WTC11 (cell line): ENCODE measurements around the gene KDSR. TPM values are rescaled to one million over a fixed set of nuclear protein-coding genes. Genes with fewer than 3 reads are reported as not detected.

ENCODE experiments used
- ATAC-seq: fragments of 200-7000 bp; cut with Tn5 transposase; 2 replicates; pipeline ENCODE4 v1.10.0; 2021; ENCODE audit warnings: mild to moderate bottlenecking, moderate library complexity
- Bru-seq: library from RNA; stranded (reverse); fragments of 400-500 nt; gene quantifications from one replicate; lab custom pipeline; 2021; lab: Mats Ljungman, UMichigan
- CTCF ChIA-PET: fragments of 300-600 bp; sonication (Branson Sonifier 250); formaldehyde crosslinking; loops from one replicate; lab custom pipeline; 2021; ENCODE audit warnings: antibody characterized with exemption; lab: Charles Lee
- POLR2A ChIA-PET: fragments of 350-600 bp; sonication (Branson Sonifier 250); formaldehyde crosslinking; loops from one replicate; lab custom pipeline; 2021; ENCODE audit warnings: antibody characterized with exemption; lab: Charles Lee
- DNase-seq: peaks from one replicate; pipeline ENCODE4 v3.0.0; 2021; ENCODE audit warnings: low spot score
- H3K27ac Mint-ChIP-seq: 2 replicates; pipeline ENCODE4 v1.8.0; 2021; ENCODE audit warnings: mixed read lengths
- H3K27me3 Mint-ChIP-seq: 2 replicates; pipeline ENCODE4 v1.8.0; 2021; ENCODE audit warnings: low read depth, mild to moderate bottlenecking, moderate library complexity, mixed read lengths
- H3K36me3 Mint-ChIP-seq: 2 replicates; pipeline ENCODE4 v1.8.0; 2021; ENCODE audit warnings: mixed read lengths
- H3K4me1 Mint-ChIP-seq: 2 replicates; pipeline ENCODE4 v1.8.0; 2022; ENCODE audit warnings: mixed read lengths
- H3K4me3 Mint-ChIP-seq: 2 replicates; pipeline ENCODE4 v1.8.0; 2021; ENCODE audit warnings: mild to moderate bottlenecking, moderate library complexity, mixed read lengths
- H3K9me3 Mint-ChIP-seq: 2 replicates; pipeline ENCODE4 v1.8.0; 2021; ENCODE audit warnings: mixed read lengths
- CREM ChIP-seq: sonication (generic); formaldehyde crosslinking; IDR thresholded peaks from 2 replicates; pipeline ENCODE4 v1.8.1; 2022; ENCODE audit warnings: mild to moderate bottlenecking, missing genetic modification reagents, moderate library complexity
- ETV6 ChIP-seq: sonication (generic); formaldehyde crosslinking; IDR thresholded peaks from 2 replicates; pipeline ENCODE4 v1.8.1; 2022; ENCODE audit warnings: mild to moderate bottlenecking, missing genetic modification reagents
- FOXK1 ChIP-seq: sonication (generic); formaldehyde crosslinking; IDR thresholded peaks from 2 replicates; pipeline ENCODE4 v1.8.0; 2022; ENCODE audit warnings: mild to moderate bottlenecking, moderate library complexity, missing genetic modification reagents
- GABPB1 ChIP-seq: sonication (generic); formaldehyde crosslinking; IDR thresholded peaks from 2 replicates; pipeline ENCODE4 v1.8.1; 2023; ENCODE audit warnings: mild to moderate bottlenecking, missing genetic modification reagents
- JUN ChIP-seq: sonication (generic); formaldehyde crosslinking; IDR thresholded peaks from 2 replicates; pipeline ENCODE4 v1.8.0; 2023; ENCODE audit warnings: mild to moderate bottlenecking, missing genetic modification reagents
- MXD4 ChIP-seq: fragments of 250-450 bp; sonication (Bioruptor Pico); IDR thresholded peaks from 2 replicates; pipeline ENCODE4 v1.8.0; 2021; ENCODE audit warnings: mild to moderate bottlenecking, moderate library complexity, borderline replicate concordance
- MYBL2 ChIP-seq: sonication (generic); formaldehyde crosslinking; IDR thresholded peaks from 2 replicates; pipeline ENCODE4 v1.8.1; 2023; ENCODE audit warnings: mild to moderate bottlenecking, moderate library complexity, missing genetic modification reagents
- NR3C1 ChIP-seq: sonication (generic); formaldehyde crosslinking; conservative IDR thresholded peaks from 2 replicates; pipeline ENCODE4 v1.8.1; 2023; ENCODE audit warnings: low read depth, mild to moderate bottlenecking, missing genetic modification reagents
- RELA ChIP-seq: sonication (generic); formaldehyde crosslinking; IDR thresholded peaks from 2 replicates; pipeline ENCODE4 v1.8.1; 2022; ENCODE audit warnings: missing genetic modification reagents, mild to moderate bottlenecking, borderline replicate concordance
- TEAD1 ChIP-seq: sonication (generic); formaldehyde crosslinking; IDR thresholded peaks from 2 replicates; pipeline ENCODE4 v1.8.0; 2022; ENCODE audit warnings: mild to moderate bottlenecking, missing genetic modification reagents
- TEAD4 ChIP-seq: sonication (generic); formaldehyde crosslinking; IDR thresholded peaks from 2 replicates; pipeline ENCODE4 v1.8.0; 2022; ENCODE audit warnings: mild to moderate bottlenecking, missing genetic modification reagents
- ZBTB21 ChIP-seq: sonication (generic); formaldehyde crosslinking; IDR thresholded peaks from 2 replicates; pipeline ENCODE4 v1.8.1; 2023; ENCODE audit warnings: mild to moderate bottlenecking, missing genetic modification reagents, borderline replicate concordance
- ZNF232 ChIP-seq: sonication (generic); formaldehyde crosslinking; IDR thresholded peaks from 2 replicates; pipeline ENCODE4 v1.8.0; 2022; ENCODE audit warnings: mild to moderate bottlenecking, missing genetic modification reagents
- ZNF317 ChIP-seq: sonication (generic); formaldehyde crosslinking; IDR thresholded peaks from 2 replicates; pipeline ENCODE4 v1.8.1; 2023; ENCODE audit warnings: low read depth, mild to moderate bottlenecking, moderate library complexity, missing genetic modification reagents, borderline replicate concordance
- long read RNA-seq, 3 experiments: library from RNA in 1 of 3; library from capped mRNA in 1 of 3; library from polyadenylated mRNA in 1 of 3; unstranded in 2 of 3; stranded (forward) in 1 of 3; transcript quantifications; one replicate each; pipeline ENCODE4 v2.0.0, GENCODE V29; 2021
- total RNA-seq: library from RNA; stranded (reverse); gene quantifications from 3 replicates; pipeline ENCODE4 v1.2.3, GENCODE V29; 2021
- TF ChIP-seq, protein P1 (sequence below): sonication (generic); formaldehyde crosslinking; IDR thresholded peaks from 2 replicates; pipeline ENCODE4 v1.8.0; 2023; ENCODE audit warnings: missing genetic modification reagents
- TF ChIP-seq, protein P2 (sequence below): sonication (generic); formaldehyde crosslinking; IDR thresholded peaks from 2 replicates; pipeline ENCODE4 v1.8.0; 2022; ENCODE audit warnings: mild to moderate bottlenecking, missing genetic modification reagents
- TF ChIP-seq, protein P3 (sequence below): sonication (generic); formaldehyde crosslinking; IDR thresholded peaks from 2 replicates; pipeline ENCODE4 v1.8.1; 2023; ENCODE audit warnings: mild to moderate bottlenecking, missing genetic modification reagents, borderline replicate concordance
- TF ChIP-seq, protein P4 (sequence below): sonication (generic); formaldehyde crosslinking; IDR thresholded peaks from 2 replicates; pipeline ENCODE4 v1.8.0; 2022; ENCODE audit warnings: mild to moderate bottlenecking, missing genetic modification reagents
- TF ChIP-seq, protein P5 (sequence below): sonication (generic); formaldehyde crosslinking; IDR thresholded peaks from 2 replicates; pipeline ENCODE4 v1.8.0; 2022; ENCODE audit warnings: mild to moderate bottlenecking, missing genetic modification reagents
- TF ChIP-seq, protein P6 (sequence below): sonication (generic); formaldehyde crosslinking; IDR thresholded peaks from 2 replicates; pipeline ENCODE4 v1.8.0; 2022; ENCODE audit warnings: missing genetic modification reagents

KDSR gene, protein sequence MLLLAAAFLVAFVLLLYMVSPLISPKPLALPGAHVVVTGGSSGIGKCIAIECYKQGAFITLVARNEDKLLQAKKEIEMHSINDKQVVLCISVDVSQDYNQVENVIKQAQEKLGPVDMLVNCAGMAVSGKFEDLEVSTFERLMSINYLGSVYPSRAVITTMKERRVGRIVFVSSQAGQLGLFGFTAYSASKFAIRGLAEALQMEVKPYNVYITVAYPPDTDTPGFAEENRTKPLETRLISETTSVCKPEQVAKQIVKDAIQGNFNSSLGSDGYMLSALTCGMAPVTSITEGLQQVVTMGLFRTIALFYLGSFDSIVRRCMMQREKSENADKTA
- 48.4 to 51.8 TPM (median 49.5 TPM) in 3 replicates for total RNA-seq
- percentile 82 among the genes with signal in this experiment for Bru-seq, nascent RNA
- long read RNA-seq, experiment 1, full-length matches to known transcripts = 71 of 99 reads
- long read RNA-seq, experiment 1, partial matches to known transcripts = 13 of 99 reads
- long read RNA-seq, experiment 1, other reads (novel, unspliced or antisense) = 15 of 99 reads
- long read RNA-seq, experiment 2, full-length matches to known transcripts = 31 of 57 reads
- long read RNA-seq, experiment 2, partial matches to known transcripts = 4 of 57 reads
- long read RNA-seq, experiment 2, other reads (novel, unspliced or antisense) = 22 of 57 reads
- long read RNA-seq, experiment 3, full-length matches to known transcripts = 3 of 9 reads
- long read RNA-seq, experiment 3, partial matches to known transcripts = 6 of 9 reads
- long read RNA-seq, experiment 3, other reads (novel, unspliced or antisense) = 0 of 9 reads

DNA sequence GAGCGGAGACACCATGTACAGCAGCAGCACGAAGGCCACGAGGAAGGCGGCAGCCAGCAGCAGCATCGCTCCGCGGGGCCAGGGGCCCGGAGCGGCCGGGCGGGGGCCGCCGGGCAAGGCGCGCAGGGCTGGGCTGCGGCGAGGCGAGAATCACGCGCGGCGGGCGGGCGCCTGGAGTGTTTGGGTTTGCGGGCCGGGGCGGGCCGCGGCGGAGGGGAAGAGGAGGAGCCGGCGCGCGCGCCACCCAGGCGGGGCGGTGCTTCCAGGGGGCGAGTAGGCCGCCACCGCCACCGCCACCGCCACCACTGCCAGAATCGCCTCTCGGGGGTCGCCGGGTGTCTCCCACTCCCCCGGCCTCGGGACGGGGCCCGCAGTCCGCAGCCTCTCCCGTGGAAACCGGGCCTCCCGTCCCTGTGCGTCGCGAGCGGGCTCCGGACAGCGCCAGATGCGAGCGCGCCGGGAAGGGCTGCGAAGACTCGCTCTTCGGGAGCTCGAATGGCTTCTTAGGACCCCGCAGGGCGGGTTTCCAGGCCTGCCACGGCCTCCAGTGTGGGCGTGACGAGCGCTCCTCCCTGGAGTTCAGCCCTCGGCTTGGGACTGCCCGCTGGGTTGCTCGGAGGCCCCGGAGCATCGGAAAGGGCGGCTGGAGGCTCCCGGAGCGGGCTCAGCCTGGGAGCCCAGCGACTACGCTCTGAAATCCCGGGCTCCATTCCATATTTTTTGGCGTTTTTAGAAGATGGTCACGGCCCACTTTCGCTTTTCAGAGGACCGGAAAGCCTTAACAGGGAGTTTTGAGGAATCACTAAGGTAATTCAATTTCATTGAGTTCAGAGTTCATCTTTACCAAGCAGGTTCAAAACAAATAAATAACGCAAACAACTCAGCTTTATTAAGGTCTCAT lies at the start of gene KDSR:
TSS of gene KDSR (minus strand) at position 154 of the 901 bp plus-strand sequence. CDS start at position 66, 88 bp downstream.
- peak; percentile 90 for ATAC-seq
- peaks cover 17% of the 10 kb centered on the region for H3K4me1 Mint-ChIP-seq
- peak within 1 kb of the TSS; percentile 85 for H3K27ac Mint-ChIP-seq
- H3K36me3 Mint-ChIP-seq = peaks cover 33% of the 10 kb centered on the region
- H3K9me3 Mint-ChIP-seq = peaks cover 29% of the 10 kb centered on the region
- ChIA-PET POLR2A (interaction anchor here (0.9 kb wide), 1 partner anchor 70 kb away, joined by 3 read pairs; no protein-coding TSS in a partner anchor), CTCF (interaction anchor here (1.1 kb wide), 1 partner anchor 27 kb away, joined by 3 read pairs; no protein-coding TSS in a partner anchor)
- peak within 1 kb of the TSS; percentile 93 for H3K4me3 Mint-ChIP-seq
- DNase-seq = peak; percentile 94
- H3K27me3 Mint-ChIP-seq = no peaks in the 10 kb centered on the region
- TF ChIP-seq ZNF317 (CRISPR knock-in tag) (peak; percentile 46; the same call in 1 of the 2 replicates), RELA (CRISPR knock-in tag) (peak; percentile 34; the same call in 1 of the 2 replicates), MYBL2 (CRISPR knock-in tag) (peak; percentile 54; the same call in 1 of the 2 replicates), ZBTB21 (CRISPR knock-in tag) (no peak), ETV6 (CRISPR knock-in tag) (peak; percentile 54; the same call in 1 of the 2 replicates), JUN (0 out of 2 replicates have a peak, but pooled peaks have one; percentile 28), CREM (CRISPR knock-in tag) (peak; percentile 49; the same call in 1 of the 2 replicates), NR3C1 (CRISPR knock-in tag) (no peak), MXD4 (CRISPR knock-in tag) (no peak), TEAD1 (CRISPR knock-in tag) (peak; percentile 62), TEAD4 (no peak), ZNF232 (CRISPR knock-in tag) (no peak), FOXK1 (CRISPR knock-in tag) (0 out of 2 replicates have a peak, but pooled peaks have one; percentile 66), GABPB1 (CRISPR knock-in tag) (peak; percentile 71; the same call in 1 of the 2 replicates)
- TF ChIP-seq, protein P1, sequence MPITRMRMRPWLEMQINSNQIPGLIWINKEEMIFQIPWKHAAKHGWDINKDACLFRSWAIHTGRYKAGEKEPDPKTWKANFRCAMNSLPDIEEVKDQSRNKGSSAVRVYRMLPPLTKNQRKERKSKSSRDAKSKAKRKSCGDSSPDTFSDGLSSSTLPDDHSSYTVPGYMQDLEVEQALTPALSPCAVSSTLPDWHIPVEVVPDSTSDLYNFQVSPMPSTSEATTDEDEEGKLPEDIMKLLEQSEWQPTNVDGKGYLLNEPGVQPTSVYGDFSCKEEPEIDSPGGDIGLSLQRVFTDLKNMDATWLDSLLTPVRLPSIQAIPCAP (CRISPR knock-in tag) = peak; percentile 27; the same call in 1 of the 2 replicates
- TF ChIP-seq, protein P2, sequence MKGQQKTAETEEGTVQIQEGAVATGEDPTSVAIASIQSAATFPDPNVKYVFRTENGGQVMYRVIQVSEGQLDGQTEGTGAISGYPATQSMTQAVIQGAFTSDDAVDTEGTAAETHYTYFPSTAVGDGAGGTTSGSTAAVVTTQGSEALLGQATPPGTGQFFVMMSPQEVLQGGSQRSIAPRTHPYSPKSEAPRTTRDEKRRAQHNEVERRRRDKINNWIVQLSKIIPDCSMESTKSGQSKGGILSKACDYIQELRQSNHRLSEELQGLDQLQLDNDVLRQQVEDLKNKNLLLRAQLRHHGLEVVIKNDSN (CRISPR knock-in tag) = peak; percentile 49; the same call in 1 of the 2 replicates
- TF ChIP-seq, protein P3, sequence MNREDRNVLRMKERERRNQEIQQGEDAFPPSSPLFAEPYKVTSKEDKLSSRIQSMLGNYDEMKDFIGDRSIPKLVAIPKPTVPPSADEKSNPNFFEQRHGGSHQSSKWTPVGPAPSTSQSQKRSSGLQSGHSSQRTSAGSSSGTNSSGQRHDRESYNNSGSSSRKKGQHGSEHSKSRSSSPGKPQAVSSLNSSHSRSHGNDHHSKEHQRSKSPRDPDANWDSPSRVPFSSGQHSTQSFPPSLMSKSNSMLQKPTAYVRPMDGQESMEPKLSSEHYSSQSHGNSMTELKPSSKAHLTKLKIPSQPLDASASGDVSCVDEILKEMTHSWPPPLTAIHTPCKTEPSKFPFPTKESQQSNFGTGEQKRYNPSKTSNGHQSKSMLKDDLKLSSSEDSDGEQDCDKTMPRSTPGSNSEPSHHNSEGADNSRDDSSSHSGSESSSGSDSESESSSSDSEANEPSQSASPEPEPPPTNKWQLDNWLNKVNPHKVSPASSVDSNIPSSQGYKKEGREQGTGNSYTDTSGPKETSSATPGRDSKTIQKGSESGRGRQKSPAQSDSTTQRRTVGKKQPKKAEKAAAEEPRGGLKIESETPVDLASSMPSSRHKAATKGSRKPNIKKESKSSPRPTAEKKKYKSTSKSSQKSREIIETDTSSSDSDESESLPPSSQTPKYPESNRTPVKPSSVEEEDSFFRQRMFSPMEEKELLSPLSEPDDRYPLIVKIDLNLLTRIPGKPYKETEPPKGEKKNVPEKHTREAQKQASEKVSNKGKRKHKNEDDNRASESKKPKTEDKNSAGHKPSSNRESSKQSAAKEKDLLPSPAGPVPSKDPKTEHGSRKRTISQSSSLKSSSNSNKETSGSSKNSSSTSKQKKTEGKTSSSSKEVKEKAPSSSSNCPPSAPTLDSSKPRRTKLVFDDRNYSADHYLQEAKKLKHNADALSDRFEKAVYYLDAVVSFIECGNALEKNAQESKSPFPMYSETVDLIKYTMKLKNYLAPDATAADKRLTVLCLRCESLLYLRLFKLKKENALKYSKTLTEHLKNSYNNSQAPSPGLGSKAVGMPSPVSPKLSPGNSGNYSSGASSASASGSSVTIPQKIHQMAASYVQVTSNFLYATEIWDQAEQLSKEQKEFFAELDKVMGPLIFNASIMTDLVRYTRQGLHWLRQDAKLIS (CRISPR knock-in tag) = peak; percentile 78; the same call in 1 of the 2 replicates
- TF ChIP-seq, protein P4, sequence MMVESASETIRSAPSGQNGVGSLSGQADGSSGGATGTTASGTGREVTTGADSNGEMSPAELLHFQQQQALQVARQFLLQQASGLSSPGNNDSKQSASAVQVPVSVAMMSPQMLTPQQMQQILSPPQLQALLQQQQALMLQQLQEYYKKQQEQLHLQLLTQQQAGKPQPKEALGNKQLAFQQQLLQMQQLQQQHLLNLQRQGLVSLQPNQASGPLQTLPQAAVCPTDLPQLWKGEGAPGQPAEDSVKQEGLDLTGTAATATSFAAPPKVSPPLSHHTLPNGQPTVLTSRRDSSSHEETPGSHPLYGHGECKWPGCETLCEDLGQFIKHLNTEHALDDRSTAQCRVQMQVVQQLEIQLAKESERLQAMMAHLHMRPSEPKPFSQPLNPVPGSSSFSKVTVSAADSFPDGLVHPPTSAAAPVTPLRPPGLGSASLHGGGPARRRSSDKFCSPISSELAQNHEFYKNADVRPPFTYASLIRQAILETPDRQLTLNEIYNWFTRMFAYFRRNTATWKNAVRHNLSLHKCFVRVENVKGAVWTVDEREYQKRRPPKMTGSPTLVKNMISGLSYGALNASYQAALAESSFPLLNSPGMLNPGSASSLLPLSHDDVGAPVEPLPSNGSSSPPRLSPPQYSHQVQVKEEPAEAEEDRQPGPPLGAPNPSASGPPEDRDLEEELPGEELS (CRISPR knock-in tag) = 0 out of 2 replicates have a peak, but pooled peaks have one; percentile 46
- TF ChIP-seq, protein P5, sequence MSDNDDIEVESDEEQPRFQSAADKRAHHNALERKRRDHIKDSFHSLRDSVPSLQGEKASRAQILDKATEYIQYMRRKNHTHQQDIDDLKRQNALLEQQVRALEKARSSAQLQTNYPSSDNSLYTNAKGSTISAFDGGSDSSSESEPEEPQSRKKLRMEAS = peak; percentile 51
- TF ChIP-seq, protein P6, sequence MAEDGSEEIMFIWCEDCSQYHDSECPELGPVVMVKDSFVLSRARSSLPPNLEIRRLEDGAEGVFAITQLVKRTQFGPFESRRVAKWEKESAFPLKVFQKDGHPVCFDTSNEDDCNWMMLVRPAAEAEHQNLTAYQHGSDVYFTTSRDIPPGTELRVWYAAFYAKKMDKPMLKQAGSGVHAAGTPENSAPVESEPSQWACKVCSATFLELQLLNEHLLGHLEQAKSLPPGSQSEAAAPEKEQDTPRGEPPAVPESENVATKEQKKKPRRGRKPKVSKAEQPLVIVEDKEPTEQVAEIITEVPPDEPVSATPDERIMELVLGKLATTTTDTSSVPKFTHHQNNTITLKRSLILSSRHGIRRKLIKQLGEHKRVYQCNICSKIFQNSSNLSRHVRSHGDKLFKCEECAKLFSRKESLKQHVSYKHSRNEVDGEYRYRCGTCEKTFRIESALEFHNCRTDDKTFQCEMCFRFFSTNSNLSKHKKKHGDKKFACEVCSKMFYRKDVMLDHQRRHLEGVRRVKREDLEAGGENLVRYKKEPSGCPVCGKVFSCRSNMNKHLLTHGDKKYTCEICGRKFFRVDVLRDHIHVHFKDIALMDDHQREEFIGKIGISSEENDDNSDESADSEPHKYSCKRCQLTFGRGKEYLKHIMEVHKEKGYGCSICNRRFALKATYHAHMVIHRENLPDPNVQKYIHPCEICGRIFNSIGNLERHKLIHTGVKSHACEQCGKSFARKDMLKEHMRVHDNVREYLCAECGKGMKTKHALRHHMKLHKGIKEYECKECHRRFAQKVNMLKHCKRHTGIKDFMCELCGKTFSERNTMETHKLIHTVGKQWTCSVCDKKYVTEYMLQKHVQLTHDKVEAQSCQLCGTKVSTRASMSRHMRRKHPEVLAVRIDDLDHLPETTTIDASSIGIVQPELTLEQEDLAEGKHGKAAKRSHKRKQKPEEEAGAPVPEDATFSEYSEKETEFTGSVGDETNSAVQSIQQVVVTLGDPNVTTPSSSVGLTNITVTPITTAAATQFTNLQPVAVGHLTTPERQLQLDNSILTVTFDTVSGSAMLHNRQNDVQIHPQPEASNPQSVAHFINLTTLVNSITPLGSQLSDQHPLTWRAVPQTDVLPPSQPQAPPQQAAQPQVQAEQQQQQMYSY (CRISPR knock-in tag) = peak; percentile 99
